H1 (cell line): ENCODE data around the gene PITPNB. TPM values are rescaled to one million over a fixed set of nuclear protein-coding genes. Genes with fewer than 3 reads are reported as not detected.

Experiments
- CTCF ChIA-PET: fragments of 300-600 bp; sonication (Branson Sonifier 250); formaldehyde crosslinking; loops from one replicate; lab custom pipeline; 2021; ENCODE audit not compliant: partially characterized antibody; lab: Charles Lee
- POLR2A ChIA-PET: fragments of 300-600 bp; sonication (Branson Sonifier 250); formaldehyde crosslinking; loops from one replicate; lab custom pipeline; 2021; ENCODE audit warnings: inconsistent platforms; ENCODE audit not compliant: partially characterized antibody; lab: Charles Lee
- DNase-seq, 2 experiments: peaks; one replicate each; pipeline versions ENCODE4 v3.0.0 to v3.0.0-alpha.2; 2010 to 2022; ENCODE audit warnings: low spot score in 2 of 2, low read depth in 1 of 2, mixed read lengths in 1 of 2
- FAIRE-seq: peaks from 2 replicates; lab custom pipeline; 2011; peaks lifted over from hg19 to GRCh38; lab: Jason Lieb, UNC
- H2AFZ ChIP-seq: 2 replicates; pipeline ENCODE4 v1.8.1; 2012; ENCODE audit warnings: low read length, inconsistent platforms
- H2AK5ac ChIP-seq: 2 replicates; pipeline ENCODE4 v1.6.1; 2013; ENCODE audit warnings: low read depth, low read length
- H2BK120ac ChIP-seq: replicated peaks from 2 replicates; pipeline ENCODE3; 2013; ENCODE audit warnings: low read depth, low read length, inconsistent platforms
- H2BK12ac ChIP-seq: 2 replicates; pipeline ENCODE4 v1.6.1; 2013; ENCODE audit warnings: low read depth, low read length
- H2BK15ac ChIP-seq: 2 replicates; pipeline ENCODE4 v1.6.1; 2013; ENCODE audit warnings: low read length
- H2BK20ac ChIP-seq: 2 replicates; pipeline ENCODE4 v1.6.1; 2013; ENCODE audit warnings: low read length
- H2BK5ac ChIP-seq: 2 replicates; pipeline ENCODE4 v1.6.1; 2013; ENCODE audit warnings: low read depth, low read length
- H3K14ac ChIP-seq: 2 replicates; pipeline ENCODE4 v1.6.1; 2013; ENCODE audit warnings: inconsistent platforms; ENCODE audit not compliant: insufficient read length
- H3K18ac ChIP-seq: 2 replicates; pipeline ENCODE4 v1.6.1; 2013; ENCODE audit warnings: low read length; ENCODE audit errors: extremely low read depth
- H3K23ac ChIP-seq: 2 replicates; pipeline ENCODE4 v1.6.1; 2013; ENCODE audit warnings: inconsistent platforms; ENCODE audit not compliant: insufficient read length
- H3K23me2 ChIP-seq: 2 replicates; pipeline ENCODE4 v1.6.1; 2013; ENCODE audit warnings: low read depth, low read length
- H3K27ac ChIP-seq: 2 replicates; pipeline ENCODE4 v1.6.1; 2011; ENCODE audit warnings: low read depth, low read length, inconsistent platforms
- H3K27me3 ChIP-seq, 4 experiments: replicated peaks in 1 of 4; 1 replicate in 1 of 4; 2 replicates in 3 of 4; pipeline versions ENCODE4 v1.6.1 to v1.8.1; 2011 to 2013; ENCODE audit warnings: low read length in 3 of 4, mild to moderate bottlenecking in 3 of 4, inconsistent platforms in 2 of 4, mixed read lengths in 2 of 4, moderate library complexity in 1 of 4; ENCODE audit not compliant: control insufficient read depth in 3 of 4, insufficient read depth in 3 of 4; ENCODE audit errors: extremely low read depth in 1 of 4
- H3K36me3 ChIP-seq, 4 experiments: 2 replicates each; pipeline versions ENCODE4 v1.6.1 to v1.8.1; 2011 to 2013; ENCODE audit warnings: mild to moderate bottlenecking in 4 of 4, low read length in 3 of 4, moderate library complexity in 2 of 4, control low read depth in 1 of 4, inconsistent platforms in 1 of 4; ENCODE audit not compliant: insufficient read depth in 4 of 4, control insufficient read depth in 2 of 4
- H3K4ac ChIP-seq: replicated peaks from 2 replicates; pipeline ENCODE3; 2013; ENCODE audit warnings: low read length, low read depth, mixed read lengths, inconsistent platforms; ENCODE audit not compliant: insufficient read length
- H3K4me1 ChIP-seq, 4 experiments: replicated peaks in 1 of 4; 1 replicate in 1 of 4; 2 replicates in 3 of 4; pipeline versions ENCODE4 v1.6.1 to v1.8.1; 2011 to 2013; ENCODE audit warnings: low read length in 3 of 4, inconsistent platforms in 2 of 4, mixed read lengths in 1 of 4; ENCODE audit not compliant: insufficient read depth in 4 of 4, control insufficient read depth in 3 of 4
- H3K4me2 ChIP-seq, 2 experiments: 2 replicates each; pipeline versions ENCODE4 v1.6.1 to v1.8.1; 2011 to 2013; ENCODE audit warnings: low read depth in 2 of 2, low read length in 2 of 2, control low read depth in 1 of 2, inconsistent platforms in 1 of 2, mild to moderate bottlenecking in 1 of 2; ENCODE audit not compliant: insufficient read depth in 1 of 2
- H3K4me3 ChIP-seq, 4 experiments: fragments of 200-600, 300-600 bp in 1 of 4; sonication (generic), shearing (Covaris generic), sonication (Bioruptor Twin) in 1 of 4; 2 replicates each; pipeline versions ENCODE4 v1.5.1 to v1.8.1; 2011 to 2016; ENCODE audit warnings: low read length in 4 of 4, low read depth in 3 of 4, control low read depth in 2 of 4, inconsistent platforms in 2 of 4, mild to moderate bottlenecking in 2 of 4, mixed read lengths in 1 of 4, moderate library complexity in 1 of 4; ENCODE audit not compliant: insufficient read depth in 2 of 4; ENCODE audit errors: extremely low read depth in 1 of 4
- H3K56ac ChIP-seq: replicated peaks from 2 replicates; pipeline ENCODE3; 2013; ENCODE audit warnings: low read depth, mild to moderate bottlenecking, mixed read lengths, low read length, inconsistent platforms; ENCODE audit not compliant: insufficient read length
- H3K79me1 ChIP-seq: 2 replicates; pipeline ENCODE4 v1.6.1; 2013; ENCODE audit warnings: low read depth, low read length, control low read depth
- H3K79me2 ChIP-seq, 2 experiments: 2 replicates each; pipeline versions ENCODE4 v1.6.1 to v1.8.1; 2012 to 2013; ENCODE audit warnings: low read length in 2 of 2, mild to moderate bottlenecking in 2 of 2, inconsistent platforms in 1 of 2; ENCODE audit not compliant: insufficient read depth in 2 of 2, control insufficient read depth in 1 of 2
- H3K9ac ChIP-seq, 4 experiments: replicated peaks in 1 of 4; 1 replicate in 1 of 4; 2 replicates in 3 of 4; pipeline versions ENCODE4 v1.6.1 to v1.8.1; 2011 to 2013; ENCODE audit warnings: low read depth in 3 of 4, low read length in 3 of 4, control low read depth in 2 of 4, mild to moderate bottlenecking in 2 of 4, moderate library complexity in 2 of 4, inconsistent platforms in 1 of 4; ENCODE audit errors: extremely low read depth in 1 of 4
- H3K9me3 ChIP-seq, 2 experiments: 2 replicates each; pipeline versions ENCODE4 v1.6.1 to v1.8.1; 2012 to 2013; ENCODE audit warnings: mild to moderate bottlenecking in 2 of 2, moderate library complexity in 2 of 2, control low read depth in 1 of 2, inconsistent platforms in 1 of 2, low read depth in 1 of 2, low read length in 1 of 2, mixed read lengths in 1 of 2; ENCODE audit not compliant: insufficient read depth in 2 of 2
- H4K20me1 ChIP-seq, 2 experiments: replicated peaks in 1 of 2; 2 replicates each; pipeline versions ENCODE3 to v1.8.1; 2011 to 2013; ENCODE audit warnings: inconsistent platforms in 2 of 2, low read length in 2 of 2, mild to moderate bottlenecking in 1 of 2; ENCODE audit not compliant: insufficient read depth in 2 of 2, control insufficient read depth in 1 of 2
- H4K5ac ChIP-seq: 2 replicates; pipeline ENCODE4 v1.6.1; 2013; ENCODE audit warnings: low read length, low read depth, mixed read lengths, inconsistent platforms; ENCODE audit not compliant: insufficient read length
- H4K8ac ChIP-seq: 2 replicates; pipeline ENCODE4 v1.8.0; 2013; ENCODE audit warnings: mild to moderate bottlenecking, moderate library complexity, low read length, inconsistent platforms; ENCODE audit not compliant: insufficient read depth; ENCODE audit errors: extremely low read depth
- H4K91ac ChIP-seq: replicated peaks from 2 replicates; pipeline ENCODE3; 2013; ENCODE audit warnings: low read length, mixed read lengths, inconsistent platforms; ENCODE audit not compliant: insufficient read length
- ASH2L ChIP-seq: fragments of 200-600, 300-600 bp; sonication (generic); IDR thresholded peaks from one replicate; pipeline ENCODE4 v1.7.1; 2017; ENCODE audit warnings: low read length
- SP1 ChIP-seq: IDR thresholded peaks from 2 replicates; pipeline ENCODE4 v1.6.1; 2011; ENCODE audit warnings: low read depth, low read length
- WGBS, 2 experiments: shearing (Covaris generic) in 1 of 2; methylation state at CpG; one replicate each; pipeline versions ENCODE4 v1.1.6 to v1.1.7; 2013 to 2015; ENCODE audit warnings: low lambda C conversion rate in 2 of 2, mixed read lengths in 2 of 2, inconsistent platforms in 1 of 2, low coverage in 1 of 2, missing lambda C conversion rate in 1 of 2; ENCODE audit not compliant: insufficient replicate concordance in 2 of 2, insufficient coverage in 1 of 2, insufficient read length in 1 of 2; ENCODE audit errors: extremely low coverage in 1 of 2, missing lambda C conversion rate in 1 of 2; 5-methylcytosine and 5-hydroxymethylcytosine counted together
- polyA plus RNA-seq, 7 experiments: library from polyadenylated mRNA; depleted of rRNA in 3 of 7; stranded (reverse) in 5 of 7; unstranded in 2 of 7; fragments of >200 nt in 5 of 7; fragments of 200-250 nt in 2 of 7; gene quantifications; 1 replicate in 5 of 7; 2 replicates in 1 of 7; 4 replicates in 1 of 7; pipeline versions ENCODE4 v1.2.1 to v1.2.3, GENCODE V29; 2011 to 2013; ENCODE audit warnings: missing spikeins in 2 of 7, mixed read lengths in 2 of 7
- total RNA-seq: library from RNA; stranded (reverse); fragmentation: NEBNext Ultra II Directional; extraction: Animal tissue kit (Norgen Biotek cat#: 25700); gene quantifications from 2 replicates; pipeline ENCODE4 v1.2.1, GENCODE V29; 2021

The PITPNB gene
- total and polyA plus RNA-seq, 2 of the 8 experiments (the other 6 are each of a cell fraction or from before 2014, with no cell fraction given): 24.6 to 89.3 TPM

GRCh38 chr22:27881421-27881820 lies 37.6 kb downstream of the PITPNB start:
- no peak overlapping the region for H2AFZ ChIP-seq
- H2BK15ac ChIP-seq: no peak overlapping the region
- no peak for DNase-seq
- peaks cover 7 to 12% (median 8%) of the 10 kb centered on the region in 4 experiments for H3K4me1 ChIP-seq
- no peak overlapping the region for H3K4me2 ChIP-seq
- H3K14ac ChIP-seq: no peak overlapping the region
- no peaks in the 10 kb centered on the region for H3K23me2 ChIP-seq
- H3K18ac ChIP-seq: no peak overlapping the region
- peaks cover 9 to 16% of the 10 kb centered on the region in 2 experiments for H4K20me1 ChIP-seq
- no peak overlapping the region for H3K56ac ChIP-seq
- H4K8ac ChIP-seq: no peak overlapping the region
- no peak overlapping the region for H4K5ac ChIP-seq
- H4K91ac ChIP-seq: no peak overlapping the region
- no peak overlapping the region for H3K27ac ChIP-seq
- no peak overlapping the region for H3K23ac ChIP-seq
- H3K27me3 ChIP-seq: no peaks in the 10 kb centered on the region
- no peak overlapping the region for H2BK5ac ChIP-seq
- H3K79me2 ChIP-seq: peaks cover 0 to 18% of the 10 kb centered on the region in 2 experiments; a peak in 2 of 4 replicates
- CTCF ChIA-PET: interaction anchor here (0.6 to 5.7 kb wide), 30 partner anchors 8 to 692 kb away, joined by 3 to 58 read pairs (median 4); no protein-coding TSS in a partner anchor
- H2BK12ac ChIP-seq: no peak overlapping the region
- H2AK5ac ChIP-seq: no peak overlapping the region
- POLR2A ChIA-PET: interaction anchor here (0.6 kb wide), 1 partner anchor 125 kb away, joined by 3 read pairs; no protein-coding TSS in a partner anchor
- TF ChIP-seq ASH2L (no peak), SP1 (no peak)
- no peak overlapping the region for H2BK20ac ChIP-seq
- no peak overlapping the region for H3K4me3 ChIP-seq
- no peak overlapping the region for H3K9ac ChIP-seq
- H3K4ac ChIP-seq: no peak overlapping the region
- peaks cover 0 to 10% (median 4%) of the 10 kb centered on the region in 4 experiments; a peak in 2 of 8 replicates for H3K36me3 ChIP-seq
- no peak overlapping the region for H2BK120ac ChIP-seq
- H3K79me1 ChIP-seq: no peaks in the 10 kb centered on the region; the same call in 1 of the 2 replicates
- no peak for FAIRE-seq
- 87% methylated on average over 3 of the region's 3 CpGs; no CpG with 5 or more reads in 1 of the 2 experiments for WGBS, 2 experiments
- H3K9me3 ChIP-seq: no peaks in the 10 kb centered on the region
